ENCODE data around the gene C11orf16. TPM values are rescaled to one million over a fixed set of nuclear protein-coding genes. Genes with fewer than 3 reads are reported as not detected.
"Not testable (repeated sequence)": the region's sequence is repeated elsewhere in the genome, so short reads cannot be mapped to it uniquely, and the experiment has no call there.

C11orf16 gene
- total and polyA plus RNA-seq, 2 experiments from 2014 or later: not detected

DNA sequence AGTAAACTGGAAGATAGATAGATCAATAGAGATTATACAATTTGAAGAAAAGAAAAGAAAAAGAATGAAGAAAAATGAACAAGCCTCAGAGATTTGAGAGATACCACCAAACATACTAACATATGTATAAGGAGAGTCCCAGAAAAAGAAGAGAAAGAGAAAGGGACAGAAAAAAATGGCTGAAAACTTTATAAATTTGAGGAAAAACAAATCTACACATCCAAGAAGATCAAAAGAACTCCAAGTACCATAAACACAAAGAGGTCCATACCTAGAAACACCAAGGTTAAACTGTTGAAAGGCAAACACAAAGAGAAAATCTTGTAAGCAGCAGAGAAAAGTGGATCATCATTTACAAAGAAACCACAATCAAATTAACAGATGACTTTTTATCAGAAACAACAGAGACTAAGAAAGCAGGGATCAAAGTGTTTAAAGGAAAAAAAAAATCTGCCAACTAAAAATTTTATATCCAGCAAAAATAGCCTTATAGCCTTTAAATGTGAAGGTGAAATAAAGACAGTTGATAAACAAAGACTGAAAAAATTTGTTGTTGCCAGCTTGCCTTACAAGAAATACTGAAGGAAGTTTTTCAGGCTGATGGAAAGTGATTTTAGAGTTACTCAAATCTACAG is 33.5 kb downstream of the C11orf16 start:
- H3K9me2 ChIP-seq (replicated peaks; ENCODE audit: insufficient read depth): no peaks in the 10 kb centered on the region
- no peak overlapping the region for H3K4me3 ChIP-seq
- TF ChIP-seq, protein P1, sequence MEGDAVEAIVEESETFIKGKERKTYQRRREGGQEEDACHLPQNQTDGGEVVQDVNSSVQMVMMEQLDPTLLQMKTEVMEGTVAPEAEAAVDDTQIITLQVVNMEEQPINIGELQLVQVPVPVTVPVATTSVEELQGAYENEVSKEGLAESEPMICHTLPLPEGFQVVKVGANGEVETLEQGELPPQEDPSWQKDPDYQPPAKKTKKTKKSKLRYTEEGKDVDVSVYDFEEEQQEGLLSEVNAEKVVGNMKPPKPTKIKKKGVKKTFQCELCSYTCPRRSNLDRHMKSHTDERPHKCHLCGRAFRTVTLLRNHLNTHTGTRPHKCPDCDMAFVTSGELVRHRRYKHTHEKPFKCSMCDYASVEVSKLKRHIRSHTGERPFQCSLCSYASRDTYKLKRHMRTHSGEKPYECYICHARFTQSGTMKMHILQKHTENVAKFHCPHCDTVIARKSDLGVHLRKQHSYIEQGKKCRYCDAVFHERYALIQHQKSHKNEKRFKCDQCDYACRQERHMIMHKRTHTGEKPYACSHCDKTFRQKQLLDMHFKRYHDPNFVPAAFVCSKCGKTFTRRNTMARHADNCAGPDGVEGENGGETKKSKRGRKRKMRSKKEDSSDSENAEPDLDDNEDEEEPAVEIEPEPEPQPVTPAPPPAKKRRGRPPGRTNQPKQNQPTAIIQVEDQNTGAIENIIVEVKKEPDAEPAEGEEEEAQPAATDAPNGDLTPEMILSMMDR (IDR thresholded peaks at IDR 0.05; ENCODE audit: poor library complexity): no peak
- TF ChIP-seq EZH2phosphoT487 (IDR thresholded peaks at IDR 0.05; ENCODE audit: low read depth, severe bottlenecking, unreplicated experiment): no peak
- TF ChIP-seq EZH2 (IDR thresholded peaks at IDR 0.05; ENCODE audit: borderline replicate concordance): no peak
- H4K20me1 ChIP-seq (ENCODE audit: insufficient read depth, poor library complexity, severe bottlenecking): no peaks in the 10 kb centered on the region
- H3K27ac ChIP-seq: no peak overlapping the region
- DNase-seq (ENCODE audit: low spot score): no peak
- no peaks in the 10 kb centered on the region for H3K9me3 ChIP-seq (ENCODE audit: low read depth)
- no peak overlapping the region for H3K4me2 ChIP-seq
- H3K4me1 ChIP-seq (ENCODE audit: insufficient read depth): no peaks in the 10 kb centered on the region
- no peaks in the 10 kb centered on the region for H3K36me3 ChIP-seq (replicated peaks; ENCODE audit: insufficient read depth, low read depth)
- H2AFZ ChIP-seq: no peak overlapping the region
- no peaks in the 10 kb centered on the region for H3K27me3 ChIP-seq
- H3K79me2 ChIP-seq: no peaks in the 10 kb centered on the region

DNA sequence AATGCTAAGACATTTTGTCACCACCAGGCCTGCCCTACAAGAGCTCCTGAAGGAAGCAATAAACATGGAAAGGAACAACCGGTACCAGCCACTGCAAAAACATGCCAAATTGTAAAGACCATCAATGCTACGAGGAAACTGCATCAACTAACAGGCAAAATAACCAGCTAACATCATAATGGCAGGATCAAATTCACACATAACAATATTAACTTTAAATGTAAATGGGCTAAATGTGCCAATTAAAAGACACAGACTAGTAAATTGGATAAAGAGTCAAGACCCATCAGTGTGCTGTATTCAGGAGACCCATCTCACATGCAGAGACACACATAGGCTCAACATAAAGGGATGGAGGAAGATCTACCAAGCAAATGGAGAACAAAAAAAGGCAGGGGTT is 41.6 kb downstream of the C11orf16 start:
- H3K27me3 ChIP-seq; H4K20me1 ChIP-seq (ENCODE audit: insufficient read depth, poor library complexity, severe bottlenecking); H2AFZ ChIP-seq; H3K36me3 ChIP-seq (replicated peaks; ENCODE audit: insufficient read depth, low read depth); H3K4me1 ChIP-seq (ENCODE audit: insufficient read depth); H3K9me2 ChIP-seq (replicated peaks; ENCODE audit: insufficient read depth); H3K4me3 ChIP-seq; H3K9me3 ChIP-seq (ENCODE audit: low read depth); H3K79me2 ChIP-seq; H3K4me2 ChIP-seq; DNase-seq (ENCODE audit: low spot score); H3K27ac ChIP-seq: not testable (repeated sequence)
- WGBS (ENCODE audit: low lambda C conversion rate, missing lambda C conversion rate): 100% methylated on average over 2 of the region's 2 CpGs

DNA sequence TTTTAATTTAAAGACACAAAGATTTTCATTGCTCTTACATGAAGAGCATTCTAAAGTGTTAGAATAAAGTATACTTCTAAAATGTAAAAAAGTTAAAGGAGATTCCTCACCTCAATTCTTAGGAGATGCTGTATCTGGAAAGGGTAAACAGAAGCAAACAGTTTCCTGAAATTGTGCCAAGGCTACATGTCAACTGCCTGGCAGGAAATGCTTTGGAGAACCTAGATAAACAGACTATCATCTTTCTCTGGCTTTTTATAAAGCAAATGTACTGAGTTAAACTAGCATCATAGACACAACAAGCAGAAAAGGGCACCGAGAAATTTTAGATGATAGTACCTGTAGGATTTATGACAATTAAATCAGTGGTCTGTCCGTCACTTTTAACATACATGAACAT is 46.4 kb downstream of the C11orf16 start:
- TF ChIP-seq, protein P1 (IDR thresholded peaks at IDR 0.05; ENCODE audit: poor library complexity): no peak
- TF ChIP-seq EZH2 (IDR thresholded peaks at IDR 0.05; ENCODE audit: borderline replicate concordance): no peak
- TF ChIP-seq EZH2phosphoT487 (IDR thresholded peaks at IDR 0.05; ENCODE audit: low read depth, severe bottlenecking, unreplicated experiment): no peak
- peaks cover 3% of the 10 kb centered on the region for H3K4me1 ChIP-seq (ENCODE audit: insufficient read depth)
- H3K27me3 ChIP-seq: no peaks in the 10 kb centered on the region
- no peak overlapping the region for H3K4me3 ChIP-seq
- H3K9me3 ChIP-seq (ENCODE audit: low read depth): no peaks in the 10 kb centered on the region
- no peaks in the 10 kb centered on the region for H3K36me3 ChIP-seq (replicated peaks; ENCODE audit: insufficient read depth, low read depth)
- H3K27ac ChIP-seq: no peak overlapping the region
- H3K9me2 ChIP-seq (replicated peaks; ENCODE audit: insufficient read depth): no peaks in the 10 kb centered on the region
- H4K20me1 ChIP-seq (ENCODE audit: insufficient read depth, poor library complexity, severe bottlenecking): no peaks in the 10 kb centered on the region
- H3K4me2 ChIP-seq: no peak overlapping the region
- H2AFZ ChIP-seq: no peak overlapping the region
- WGBS (ENCODE audit: low lambda C conversion rate, missing lambda C conversion rate): 64% methylated on average over 2 of the region's 2 CpGs
- DNase-seq (ENCODE audit: low spot score): no peak
- H3K79me2 ChIP-seq: no peaks in the 10 kb centered on the region

DNA sequence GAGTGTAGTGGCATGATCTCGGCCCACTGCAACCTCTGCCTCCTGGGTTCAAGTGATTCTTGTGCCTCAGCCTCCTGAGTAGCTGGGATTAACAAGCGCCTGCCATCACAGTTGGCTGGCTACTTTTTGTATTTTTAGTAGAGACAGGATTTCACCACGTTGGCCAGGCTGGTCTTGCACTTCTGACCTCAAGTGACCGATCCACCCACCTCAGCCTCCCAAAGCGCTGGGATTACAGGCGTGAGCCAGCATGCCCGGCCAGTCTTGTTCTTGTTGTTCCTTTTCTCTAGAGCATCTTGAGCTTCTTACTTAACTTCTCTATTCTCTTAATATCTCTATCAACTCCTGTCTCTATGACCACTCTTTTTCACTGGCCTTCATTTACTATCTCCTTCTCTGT is 51.2 kb downstream of the C11orf16 start:
- not testable (repeated sequence) for H3K4me1 ChIP-seq (ENCODE audit: insufficient read depth); H3K4me3 ChIP-seq; DNase-seq (ENCODE audit: low spot score); H3K36me3 ChIP-seq (replicated peaks; ENCODE audit: insufficient read depth, low read depth); H3K9me3 ChIP-seq (ENCODE audit: low read depth); H3K27me3 ChIP-seq; H2AFZ ChIP-seq; H3K79me2 ChIP-seq; H3K9me2 ChIP-seq (replicated peaks; ENCODE audit: insufficient read depth); H3K27ac ChIP-seq; H3K4me2 ChIP-seq; H4K20me1 ChIP-seq (ENCODE audit: insufficient read depth, poor library complexity, severe bottlenecking)
- WGBS (ENCODE audit: low lambda C conversion rate, missing lambda C conversion rate): 90% methylated on average over 7 of the region's 7 CpGs
